IMR-90 (cell line): ENCODE results near the gene AOPEP. TPM values are rescaled to one million over a fixed set of nuclear protein-coding genes. Genes with fewer than 3 reads are reported as not detected.

Source experiments
- ATAC-seq: fragments of 200-7000 bp; cut with Tn5 transposase; 2 replicates; pipeline ENCODE4 v1.9.1; 2020; ENCODE audit warnings: low read depth, mild to moderate bottlenecking, moderate library complexity
- BruUV-seq: library from RNA; stranded (reverse); fragments of 400-500 nt; replicated peaks from 2 replicates; lab custom pipeline; 2021; lab: Mats Ljungman, UMichigan
- CTCF ChIA-PET: fragments of 300-600 bp; formaldehyde crosslinking; extraction: SDS; loops from one replicate; lab custom pipeline; 2021; ENCODE audit warnings: antibody characterized with exemption; lab: Yijun Ruan, JAX
- POLR2A ChIA-PET: fragments of 300-600 bp; sonication (Branson Sonifier 250); formaldehyde crosslinking; loops from one replicate; lab custom pipeline; 2022; ENCODE audit warnings: antibody characterized with exemption; ENCODE audit not compliant: unreplicated experiment; lab: Charles Lee
- DNase-seq: peaks from one replicate; pipeline ENCODE4 v3.0.0; 2013
- H2AFZ ChIP-seq: replicated peaks from 2 replicates; pipeline ENCODE3; 2013; ENCODE audit warnings: low read length, mild to moderate bottlenecking; ENCODE audit not compliant: poor library complexity
- H2AK5ac ChIP-seq: 2 replicates; pipeline ENCODE4 v1.6.1; 2013; ENCODE audit warnings: low read depth, low read length, inconsistent platforms
- H2AK9ac ChIP-seq: replicated peaks from 2 replicates; pipeline ENCODE3; 2013; ENCODE audit warnings: mild to moderate bottlenecking, low read depth, low read length, moderate library complexity; ENCODE audit not compliant: poor library complexity
- H2BK120ac ChIP-seq: 2 replicates; pipeline ENCODE4 v1.6.1; 2013; ENCODE audit warnings: low read depth, low read length, inconsistent platforms
- H2BK15ac ChIP-seq: 3 replicates; pipeline ENCODE4 v1.6.1; 2013; ENCODE audit warnings: low read depth, low read length, inconsistent platforms
- H2BK20ac ChIP-seq: 2 replicates; pipeline ENCODE4 v1.6.1; 2013; ENCODE audit warnings: low read depth, mild to moderate bottlenecking, inconsistent platforms, low read length, moderate library complexity
- H2BK5ac ChIP-seq: 2 replicates; pipeline ENCODE4 v1.6.1; 2013; ENCODE audit warnings: mild to moderate bottlenecking, low read depth, low read length, inconsistent platforms; ENCODE audit not compliant: poor library complexity, severe bottlenecking
- H3K14ac ChIP-seq: replicated peaks from 2 replicates; pipeline ENCODE4 v1.6.1; 2013; ENCODE audit warnings: low read depth, low read length, inconsistent platforms
- H3K18ac ChIP-seq: 2 replicates; pipeline ENCODE4 v1.6.1; 2013; ENCODE audit warnings: low read depth, low read length, control low read depth
- H3K23ac ChIP-seq: 2 replicates; pipeline ENCODE4 v1.6.1; 2013; ENCODE audit warnings: low read depth, low read length, inconsistent platforms
- H3K27ac ChIP-seq: 2 replicates; pipeline ENCODE4 v1.5.1; 2013; ENCODE audit warnings: mild to moderate bottlenecking, control low read depth, low read length; ENCODE audit not compliant: insufficient read depth
- H3K27me3 ChIP-seq: 2 replicates; pipeline ENCODE4 v1.6.1; 2013; ENCODE audit warnings: low read length; ENCODE audit not compliant: control insufficient read depth, insufficient read depth
- H3K36me3 ChIP-seq: 2 replicates; pipeline ENCODE4 v1.6.1; 2013; ENCODE audit warnings: low read length, mixed read lengths; ENCODE audit not compliant: control insufficient read depth, insufficient read depth
- H3K4ac ChIP-seq: 2 replicates; pipeline ENCODE4 v1.6.1; 2013; ENCODE audit warnings: low read depth, low read length, inconsistent platforms
- H3K4me1 ChIP-seq: 2 replicates; pipeline ENCODE4 v1.6.1; 2013; ENCODE audit warnings: low read length, mixed read lengths; ENCODE audit not compliant: control insufficient read depth, insufficient read depth
- H3K4me2 ChIP-seq: 2 replicates; pipeline ENCODE4 v1.6.1; 2013; ENCODE audit warnings: low read depth, mild to moderate bottlenecking, control low read depth, low read length, moderate library complexity
- H3K4me3 ChIP-seq: 2 replicates; pipeline ENCODE4 v1.5.1; 2013; ENCODE audit warnings: low read depth, mild to moderate bottlenecking, control low read depth, low read length, moderate library complexity; ENCODE audit not compliant: insufficient read depth
- H3K56ac ChIP-seq: 2 replicates; pipeline ENCODE4 v1.6.1; 2013; ENCODE audit warnings: low read length, inconsistent platforms; ENCODE audit not compliant: insufficient read depth; ENCODE audit errors: extremely low read depth
- H3K79me1 ChIP-seq, 2 experiments: 2 replicates each; pipeline ENCODE4 v1.6.1; 2013; ENCODE audit warnings: low read length in 2 of 2, inconsistent platforms in 1 of 2, low read depth in 1 of 2
- H3K9ac ChIP-seq: 2 replicates; pipeline ENCODE4 v1.6.1; 2013; ENCODE audit warnings: low read depth, low read length, control low read depth
- H3K9me1 ChIP-seq: 2 replicates; pipeline ENCODE4 v1.6.1; 2013; ENCODE audit warnings: low read length, inconsistent platforms; ENCODE audit not compliant: insufficient read depth
- H3K9me3 ChIP-seq: 2 replicates; pipeline ENCODE4 v1.6.1; 2013; ENCODE audit warnings: low read length; ENCODE audit not compliant: control insufficient read depth, insufficient read depth
- H4K20me1 ChIP-seq: 2 replicates; pipeline ENCODE4 v1.6.1; 2013; ENCODE audit warnings: low read length, inconsistent platforms; ENCODE audit not compliant: insufficient read depth
- H4K5ac ChIP-seq: 2 replicates; pipeline ENCODE4 v1.6.1; 2013; ENCODE audit warnings: mild to moderate bottlenecking, low read depth, low read length, control low read depth
- H4K8ac ChIP-seq, 2 experiments: 2 replicates each; pipeline ENCODE4 v1.6.1; 2013; ENCODE audit warnings: low read depth in 2 of 2, low read length in 2 of 2, control low read depth in 1 of 2, inconsistent platforms in 1 of 2
- H4K91ac ChIP-seq: 2 replicates; pipeline ENCODE4 v1.6.1; 2013; ENCODE audit warnings: low read depth, low read length, inconsistent platforms; ENCODE audit not compliant: insufficient read depth
- MAZ ChIP-seq: IDR thresholded peaks from 2 replicates; pipeline ENCODE4 v1.6.1; 2012; ENCODE audit warnings: low read depth, mild to moderate bottlenecking, low read length, improper control_type of control experiment, moderate library complexity, borderline replicate concordance
- RCOR1 ChIP-seq: IDR thresholded peaks from 2 replicates; pipeline ENCODE4 v1.6.1; 2012; ENCODE audit warnings: mild to moderate bottlenecking, low read length, improper control_type of control experiment; ENCODE audit not compliant: insufficient replicate concordance
- SMC3 ChIP-seq: fragments of 150-350 bp; IDR thresholded peaks from 2 replicates; pipeline ENCODE4 v1.6.1; 2016; ENCODE audit warnings: low read depth, mild to moderate bottlenecking, antibody characterized with exemption, low read length, moderate library complexity
- WGBS, 2 experiments: methylation state at CpG; one replicate each; pipeline versions ENCODE4 v1.1.5 to v1.1.7; 2013; ENCODE audit warnings: missing lambda C conversion rate in 2 of 2; ENCODE audit not compliant: insufficient read length in 1 of 2; ENCODE audit errors: extremely low coverage in 2 of 2; 5-methylcytosine and 5-hydroxymethylcytosine counted together
- dilution Hi-C: fragments of 300-500 bp; cut with HindIII; formaldehyde crosslinking; loops from one replicate; pipeline ENCODE4 v1.14.3; 2018; ENCODE audit warnings: low sequenced_read_pairs; ENCODE audit not compliant: unreplicated experiment
- in situ Hi-C: fragments of 300-500 bp; cut with MboI; formaldehyde crosslinking; loops from 3 replicates; pipeline ENCODE4 v1.14.3; 2019; ENCODE audit warnings: low sequenced_read_pairs, inconsistent platforms, mixed read lengths
- intact Hi-C: fragments of 100-400 bp; cut with micrococcal nuclease; formaldehyde crosslinking; loops from 2 replicates; pipeline ENCODE4 v1.10.0; 2022
- polyA plus RNA-seq, 3 experiments: library from polyadenylated mRNA; depleted of rRNA; stranded (reverse); fragments of >200 nt; gene quantifications; 2 replicates each; pipeline ENCODE4 v1.2.3, GENCODE V29; 2012; ENCODE audit warnings: low replicate concordance in 1 of 3
- total RNA-seq: library from RNA; depleted of rRNA; stranded (reverse); fragments of >200 nt; gene quantifications from 2 replicates; pipeline ENCODE4 v1.2.3, GENCODE V29; 2012
- TF ChIP-seq, protein P1 (sequence below): fragments of 150-350 bp; IDR thresholded peaks from 2 replicates; pipeline ENCODE4 v1.6.1; 2016; ENCODE audit warnings: low read depth, mild to moderate bottlenecking, low read length, moderate library complexity, borderline replicate concordance

The AOPEP gene
- total and polyA plus RNA-seq, 2 of the 4 experiments (the other 2 are of a cell fraction), result 34.9 to 38.7 TPM

DNA sequence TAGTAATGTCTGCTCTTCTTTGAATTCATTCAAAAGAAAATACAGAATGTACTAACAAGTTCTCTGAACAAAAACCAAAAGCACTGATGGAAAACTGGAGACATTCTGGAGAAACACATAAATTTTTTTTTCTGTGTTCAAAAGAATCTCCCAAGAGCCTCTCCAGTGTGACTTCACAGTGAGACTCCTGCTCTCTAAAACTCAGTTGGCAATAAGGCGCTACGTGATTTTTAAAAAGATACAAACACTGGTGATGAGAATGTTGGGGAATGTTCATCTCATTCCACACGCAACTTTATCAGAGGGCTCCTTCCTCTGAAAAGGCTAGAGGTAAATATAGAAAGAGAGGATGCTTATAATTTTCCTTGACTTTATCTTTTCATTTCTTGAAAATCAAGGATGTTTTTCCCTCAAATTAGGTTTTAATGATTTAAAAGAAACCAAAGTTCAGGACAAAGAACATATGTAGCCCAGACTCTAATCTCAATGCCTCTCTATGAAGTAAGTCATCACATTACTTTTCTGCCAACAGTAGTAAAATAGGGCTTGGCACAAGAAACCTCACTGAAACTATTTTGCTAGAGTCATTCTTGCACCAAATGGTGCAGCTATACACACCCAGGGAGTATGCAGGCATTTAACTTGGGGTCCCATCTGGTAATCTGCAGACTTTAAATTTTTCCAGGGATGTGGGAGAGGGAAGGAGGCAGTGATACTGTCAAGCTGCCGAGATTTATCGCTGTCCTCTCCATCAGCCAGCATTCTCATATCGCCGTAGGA, 12.9 kb upstream of the AOPEP start:
- no peak for ATAC-seq
- no peak overlapping the region for H4K91ac ChIP-seq
- POLR2A ChIA-PET, result no interaction called here
- H3K79me1 ChIP-seq, result no peaks in the 10 kb centered on the region
- no peak overlapping the region for H3K9ac ChIP-seq
- no peak overlapping the region for H2BK120ac ChIP-seq
- H4K5ac ChIP-seq, result no peak overlapping the region
- in situ Hi-C loops, result no loop called here
- H3K14ac ChIP-seq, result no peak overlapping the region
- H3K23ac ChIP-seq, result no peak overlapping the region
- H3K36me3 ChIP-seq, result no peaks in the 10 kb centered on the region
- H3K9me3 ChIP-seq, result no peaks in the 10 kb centered on the region
- H3K4me2 ChIP-seq, result no peak overlapping the region
- WGBS, 2 experiments, result no CpG with 5 or more reads among the region's 7 CpGs
- no peak for DNase-seq
- H3K18ac ChIP-seq, result no peak overlapping the region
- no peak overlapping the region for H2BK20ac ChIP-seq
- H4K8ac ChIP-seq, result no peak overlapping the region
- H2AK9ac ChIP-seq, result no peak overlapping the region
- no peaks in the 10 kb centered on the region for H3K9me1 ChIP-seq
- H3K56ac ChIP-seq, result no peak overlapping the region
- H3K27ac ChIP-seq, result no peak overlapping the region
- CTCF ChIA-PET, result interaction anchor here (0.5 kb wide), 1 partner anchor 615 kb away, joined by 3 read pairs; no protein-coding TSS in a partner anchor
- no TSS peak for BruUV-seq
- H3K4ac ChIP-seq, result no peak overlapping the region
- dilution Hi-C loops, result no loop called here
- no peak overlapping the region for H2BK5ac ChIP-seq
- no peak overlapping the region for H2AFZ ChIP-seq
- peaks cover 11% of the 10 kb centered on the region for H3K27me3 ChIP-seq
- no peak overlapping the region for H2BK15ac ChIP-seq
- no peak overlapping the region for H3K4me3 ChIP-seq
- TF ChIP-seq RCOR1 (no peak), MAZ (no peak), SMC3 (no peak)
- TF ChIP-seq, protein P1, sequence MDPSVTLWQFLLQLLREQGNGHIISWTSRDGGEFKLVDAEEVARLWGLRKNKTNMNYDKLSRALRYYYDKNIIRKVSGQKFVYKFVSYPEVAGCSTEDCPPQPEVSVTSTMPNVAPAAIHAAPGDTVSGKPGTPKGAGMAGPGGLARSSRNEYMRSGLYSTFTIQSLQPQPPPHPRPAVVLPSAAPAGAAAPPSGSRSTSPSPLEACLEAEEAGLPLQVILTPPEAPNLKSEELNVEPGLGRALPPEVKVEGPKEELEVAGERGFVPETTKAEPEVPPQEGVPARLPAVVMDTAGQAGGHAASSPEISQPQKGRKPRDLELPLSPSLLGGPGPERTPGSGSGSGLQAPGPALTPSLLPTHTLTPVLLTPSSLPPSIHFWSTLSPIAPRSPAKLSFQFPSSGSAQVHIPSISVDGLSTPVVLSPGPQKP, result no peak
- intact Hi-C loops, result no loop called here
- H3K4me1 ChIP-seq, result no peaks in the 10 kb centered on the region
- no peaks in the 10 kb centered on the region for H4K20me1 ChIP-seq
- no peak overlapping the region for H2AK5ac ChIP-seq
